HCT116 (cell line): ENCODE results near the gene DOCK2. TPM values are rescaled to one million over a fixed set of nuclear protein-coding genes. Genes with fewer than 3 reads are reported as not detected.
"Not testable (repeated sequence)": the region's sequence is repeated elsewhere in the genome, so short reads cannot be mapped to it uniquely, and the experiment has no call there.

Experiments used
- ATAC-seq: fragments of 200-7000 bp; cut with Tn5 transposase; 2 replicates; pipeline ENCODE4 v1.9.1; 2020; ENCODE audit warnings: mild to moderate bottlenecking, moderate library complexity
- BruUV-seq: library from RNA; stranded (reverse); fragments of 400-500 nt; replicated peaks from 2 replicates; lab custom pipeline; 2021; lab: Mats Ljungman, UMichigan
- CTCF ChIA-PET: fragments of 300-600 bp; sonication (Branson Sonifier 250); formaldehyde crosslinking; loops from one replicate; lab custom pipeline; 2021; ENCODE audit warnings: antibody characterized with exemption; lab: Charles Lee
- POLR2A ChIA-PET: fragments of 300-600, 350-600 bp; sonication (Branson Sonifier 250); formaldehyde crosslinking; loops from one replicate; lab custom pipeline; 2021; ENCODE audit warnings: antibody characterized with exemption; lab: Charles Lee
- RAD21 ChIA-PET, 2 experiments: fragments of 300-600 bp; sonication (Branson Sonifier 250); formaldehyde crosslinking; loops; one replicate each; lab custom pipeline; 2023; ENCODE audit warnings: low total read pairs in 2 of 2; ENCODE audit not compliant: uncharacterized antibody in 2 of 2, unreplicated experiment in 2 of 2, low non-redundant PET in 1 of 2; lab: Charles Lee
- DNase-seq: peaks from one replicate; pipeline ENCODE4 v3.0.0-alpha.2; 2010; ENCODE audit warnings: low read depth, low spot score
- H2AFZ ChIP-seq: fragments of 200-600 bp; shearing (Covaris generic), sonication (generic); 2 replicates; pipeline ENCODE4 v1.6.1; 2017; ENCODE audit warnings: low read depth, mixed run types, mixed read lengths, antibody characterized with exemption, low read length; ENCODE audit not compliant: poor library complexity, severe bottlenecking
- H3K27ac ChIP-seq: 2 replicates; pipeline ENCODE4 v1.5.1; 2012; ENCODE audit warnings: low read depth, low read length
- H3K27me3 ChIP-seq: fragments of 200-600 bp; sonication (generic); 2 replicates; pipeline ENCODE4 v1.6.1; 2016; ENCODE audit warnings: mixed run types, low read length, mixed read lengths; ENCODE audit not compliant: insufficient read depth
- H3K36me3 ChIP-seq, 2 experiments: fragments of 200-500 bp in 1 of 2; fragments of 200-600 bp in 1 of 2; sonication (Bioruptor generic) in 1 of 2; sonication (generic) in 1 of 2; 2 replicates each; pipeline versions ENCODE4 v1.5.1 to v1.6.1; 2014 to 2016; ENCODE audit warnings: low read length in 2 of 2, inconsistent platforms in 1 of 2, mixed read lengths in 1 of 2, mixed run types in 1 of 2; ENCODE audit not compliant: insufficient read depth in 2 of 2, control insufficient read depth in 1 of 2
- H3K4me1 ChIP-seq, 2 experiments: fragments of 200-600 bp in 1 of 2; sonication (generic) in 1 of 2; 2 replicates each; pipeline versions ENCODE4 v1.5.1 to v1.6.1; 2012 to 2017; ENCODE audit warnings: low read length in 2 of 2, inconsistent platforms in 1 of 2, mild to moderate bottlenecking in 1 of 2, mixed read lengths in 1 of 2, mixed run types in 1 of 2, moderate library complexity in 1 of 2; ENCODE audit not compliant: insufficient read depth in 2 of 2, control insufficient read depth in 1 of 2
- H3K4me2 ChIP-seq: fragments of 200-600 bp; sonication (generic); 2 replicates; pipeline ENCODE4 v1.6.1; 2017; ENCODE audit warnings: mixed run types, low read length, mixed read lengths
- H3K4me3 ChIP-seq, 2 experiments: fragments of 200-600 bp in 1 of 2; sonication (generic) in 1 of 2; replicated peaks in 1 of 2; 2 replicates each; pipeline ENCODE4 v1.5.1; 2011 to 2016; ENCODE audit warnings: low read length in 2 of 2, control low read depth in 1 of 2, low read depth in 1 of 2, mild to moderate bottlenecking in 1 of 2, mixed read lengths in 1 of 2, mixed run types in 1 of 2
- H3K79me2 ChIP-seq: fragments of 200-600 bp; sonication (generic); 2 replicates; pipeline ENCODE4 v1.6.1; 2017; ENCODE audit warnings: mild to moderate bottlenecking, mixed run types, low read length, moderate library complexity, mixed read lengths; ENCODE audit not compliant: insufficient read depth
- H3K9ac ChIP-seq: fragments of 200-600 bp; sonication (generic); 2 replicates; pipeline ENCODE4 v1.6.1; 2016; ENCODE audit warnings: low read length, mixed read lengths
- H3K9me2 ChIP-seq: fragments of 200-600 bp; sonication (generic), shearing (Covaris generic); 2 replicates; pipeline ENCODE4 v1.6.1; 2017; ENCODE audit warnings: mixed run types, mild to moderate bottlenecking, moderate library complexity; ENCODE audit not compliant: insufficient read depth
- H3K9me3 ChIP-seq, 2 experiments: fragments of 200-500 bp in 1 of 2; fragments of 200-600 bp in 1 of 2; sonication (Bioruptor generic) in 1 of 2; sonication (generic) in 1 of 2; 2 replicates each; pipeline ENCODE4 v1.6.1; 2014 to 2017; ENCODE audit warnings: low read length in 2 of 2, mixed read lengths in 2 of 2, inconsistent platforms in 1 of 2, low read depth in 1 of 2, mild to moderate bottlenecking in 1 of 2, mixed run types in 1 of 2, moderate library complexity in 1 of 2; ENCODE audit not compliant: control insufficient read depth in 1 of 2, insufficient read depth in 1 of 2
- H4K20me1 ChIP-seq: fragments of 200-600 bp; sonication (generic), shearing (Covaris generic); 2 replicates; pipeline ENCODE4 v1.6.1; 2017; ENCODE audit warnings: mixed run types, mild to moderate bottlenecking, moderate library complexity; ENCODE audit not compliant: insufficient read depth
- ATF3 ChIP-seq: IDR thresholded peaks from 2 replicates; pipeline ENCODE4 v1.6.1; 2012
- CTCF ChIP-seq, 3 experiments: fragments of 200-600 bp in 1 of 3; sonication (generic) in 1 of 3; IDR thresholded peaks in 2 of 3; conservative IDR thresholded peaks in 1 of 3; 2 replicates each; pipeline ENCODE4 v1.5.1; 2012 to 2017; ENCODE audit warnings: low read depth in 2 of 3, low read length in 2 of 3, antibody characterized with exemption in 1 of 3, borderline replicate concordance in 1 of 3, control low read depth in 1 of 3, mild to moderate bottlenecking in 1 of 3, mixed read lengths in 1 of 3, mixed run types in 1 of 3, moderate library complexity in 1 of 3; ENCODE audit not compliant: insufficient read depth in 1 of 3
- EZH2phosphoT487 ChIP-seq: fragments of 200-600 bp; IDR thresholded peaks from 2 replicates; pipeline ENCODE4 v1.6.1; 2018; ENCODE audit warnings: antibody characterized with exemption, borderline replicate concordance
- MAX ChIP-seq: IDR thresholded peaks from 2 replicates; pipeline ENCODE4 v1.6.1; 2012
- REST ChIP-seq: IDR thresholded peaks from 2 replicates; pipeline ENCODE4 v1.6.1; 2012; ENCODE audit warnings: low read depth
- TCF7L2 ChIP-seq: IDR thresholded peaks from 2 replicates; pipeline ENCODE4 v1.7.0; 2011; ENCODE audit warnings: borderline replicate concordance, inconsistent platforms; ENCODE audit not compliant: insufficient read depth, insufficient read length; ENCODE audit errors: extremely low read depth
- ZBTB33 ChIP-seq: IDR thresholded peaks from 2 replicates; pipeline ENCODE4 v1.6.1; 2011; ENCODE audit warnings: mild to moderate bottlenecking, low read length, moderate library complexity; ENCODE audit not compliant: insufficient replicate concordance; ENCODE audit errors: extremely low read depth
- ZNF274 ChIP-seq: fragments of 200-500 bp; sonication (Bioruptor generic); IDR thresholded peaks from 2 replicates; pipeline ENCODE4 v1.6.1; 2014; ENCODE audit warnings: mild to moderate bottlenecking, low read depth, low read length, inconsistent platforms
- intact Hi-C: fragments of 100-400 bp; cut with micrococcal nuclease; formaldehyde crosslinking; loops from 2 replicates; pipeline ENCODE4 v1.10.0; 2022
- total RNA-seq: library from RNA; stranded (reverse); gene quantifications from one replicate; pipeline ENCODE4 v1.2.1, GENCODE V29; 2021; ENCODE audit not compliant: unreplicated experiment

DOCK2 gene
- total RNA-seq, 1 experiment from 2014 or later = 0.89 TPM

- ChIA-PET POLR2A (no interaction called here), CTCF (no interaction called here), RAD21 (no interaction called here)
- ATAC-seq (no peak), DNase-seq (no peak)
- H3K79me2 ChIP-seq = no peaks in the 10 kb centered on the region
- BruUV-seq = no TSS peak
- intact Hi-C loops = no loop called here
- H4K20me1 ChIP-seq = no peaks in the 10 kb centered on the region
- no peaks in the 10 kb centered on the region for H3K9me2 ChIP-seq
- H3K36me3 ChIP-seq = no peaks in the 10 kb centered on the region
- no peak overlapping the region for H2AFZ ChIP-seq
- H3K27me3 ChIP-seq = peaks cover 43% of the 10 kb centered on the region
- TF ChIP-seq ATF3 (no peak), TCF7L2 (no peak), ZNF274 (no peak), CTCF (IDR thresholded peaks at IDR 0.05 in 2 of 3, conservative IDR thresholded peaks at IDR 0.05 in 1 of 3; ENCODE audit: borderline replicate concordance in 1 of 3, insufficient read depth in 1 of 3, low read depth in 2 of 3, low read length in 2 of 3) (no peak), EZH2phosphoT487 (no peak), REST (no peak), ZBTB33 (no peak), MAX (no peak)
- H3K27ac ChIP-seq = no peak overlapping the region
- H3K9ac ChIP-seq = no peak overlapping the region
- no peaks in the 10 kb centered on the region for H3K4me1 ChIP-seq
- no peaks in the 10 kb centered on the region for H3K9me3 ChIP-seq
- no peak overlapping the region for H3K4me2 ChIP-seq
- H3K4me3 ChIP-seq = no peak overlapping the region
Measured at GRCh38 chr5:169765176-169765996, 128.3 kb downstream of the DOCK2 start.

- ATAC-seq, CTCF ChIA-PET: not testable (repeated sequence)
Measured at GRCh38 chr5:169766943-169767342, 129.9 kb downstream of the DOCK2 start.

More at GRCh38 chr5:169766943-169767342, 129.9 kb downstream of the DOCK2 start:
- POLR2A ChIA-PET, H3K9ac ChIP-seq, H2AFZ ChIP-seq, intact Hi-C loops, H3K4me3 ChIP-seq, H3K9me2 ChIP-seq, DNase-seq, BruUV-seq, H3K9me3 ChIP-seq, H4K20me1 ChIP-seq, H3K4me1 ChIP-seq, H3K27ac ChIP-seq, H3K36me3 ChIP-seq, RAD21 ChIA-PET, H3K4me2 ChIP-seq, H3K79me2 ChIP-seq: not testable (repeated sequence)
- H3K27me3 ChIP-seq = peaks cover 31% of the 10 kb centered on the region
